Adipocyte (in vitro differentiated cells): ENCODE measurements around the gene ADAMTSL2.

ENCODE experiments used
- DNase-seq: peaks from one replicate; pipeline ENCODE4 v3.0.0-alpha.2; 2015; ENCODE audit warnings: low read depth
- H3K27me3 ChIP-seq: replicated peaks from 2 replicates; pipeline ENCODE4 v1.7.0; 2013; ENCODE audit warnings: mild to moderate bottlenecking, low read length, moderate library complexity; ENCODE audit not compliant: control insufficient read depth, insufficient read depth
- H3K36me3 ChIP-seq: 2 replicates; pipeline ENCODE4 v1.7.0; 2013; ENCODE audit warnings: low read length, mild to moderate bottlenecking, moderate library complexity; ENCODE audit not compliant: control insufficient read depth, insufficient read depth, severe bottlenecking
- H3K4me1 ChIP-seq: 2 replicates; pipeline ENCODE4 v1.7.0; 2013; ENCODE audit warnings: mild to moderate bottlenecking, low read length, moderate library complexity; ENCODE audit not compliant: control insufficient read depth, insufficient read depth
- H3K4me3 ChIP-seq: 2 replicates; pipeline ENCODE4 v1.7.0; 2013; ENCODE audit warnings: mild to moderate bottlenecking, low read length, moderate library complexity
- H3K9ac ChIP-seq: 2 replicates; pipeline ENCODE4 v1.7.0; 2013; ENCODE audit warnings: mild to moderate bottlenecking, low read length, moderate library complexity
- H3K9me3 ChIP-seq: 2 replicates; pipeline ENCODE4 v1.7.0; 2013; ENCODE audit warnings: mild to moderate bottlenecking, low read length, moderate library complexity; ENCODE audit not compliant: control insufficient read depth

Gene ADAMTSL2

GRCh38 chr9:133564451-133565116 is 30.1 kb downstream of the ADAMTSL2 start:
- H3K4me3 ChIP-seq = no peak overlapping the region
- H3K36me3 ChIP-seq = no peaks in the 10 kb centered on the region

DNA sequence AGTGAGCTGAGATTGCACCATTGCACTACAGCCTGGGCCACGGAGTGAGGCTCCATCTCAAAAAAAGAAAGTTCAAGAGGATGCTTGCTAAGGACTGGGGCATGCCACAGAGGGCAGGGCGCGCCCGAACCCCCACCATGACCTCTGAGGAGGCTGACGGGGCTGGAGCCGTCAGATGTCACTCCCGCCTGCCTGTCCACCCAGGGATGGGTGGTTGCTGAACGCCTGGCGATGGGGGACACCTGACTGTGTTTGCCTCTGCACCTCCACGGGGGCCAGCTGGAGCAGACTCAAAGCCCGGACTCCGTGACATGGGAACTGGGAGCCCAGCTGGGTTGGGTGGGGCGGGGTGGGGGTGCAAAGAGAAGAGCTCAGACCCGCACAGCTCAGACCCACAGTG is 31.9 kb downstream of the ADAMTSL2 start:
- H3K4me3 ChIP-seq = no peak overlapping the region
- no peak overlapping the region for H3K9ac ChIP-seq
- no peak for DNase-seq
- H3K27me3 ChIP-seq = peaks cover 20% of the 10 kb centered on the region
- no peaks in the 10 kb centered on the region for H3K9me3 ChIP-seq
- H3K4me1 ChIP-seq = peaks cover 17% of the 10 kb centered on the region
- H3K36me3 ChIP-seq = no peaks in the 10 kb centered on the region

More at GRCh38 chr9:133564451-133565116, 30.1 kb downstream of the ADAMTSL2 start:
- Histone ChIP-seq H3K9ac (peak overlapping the region; percentile 63), H3K9me3 (no peaks in the 10 kb centered on the region), H3K4me1 (peaks cover 17% of the 10 kb centered on the region), H3K27me3 (peaks cover 13% of the 10 kb centered on the region)
- DNase-seq = no peak

DNA sequence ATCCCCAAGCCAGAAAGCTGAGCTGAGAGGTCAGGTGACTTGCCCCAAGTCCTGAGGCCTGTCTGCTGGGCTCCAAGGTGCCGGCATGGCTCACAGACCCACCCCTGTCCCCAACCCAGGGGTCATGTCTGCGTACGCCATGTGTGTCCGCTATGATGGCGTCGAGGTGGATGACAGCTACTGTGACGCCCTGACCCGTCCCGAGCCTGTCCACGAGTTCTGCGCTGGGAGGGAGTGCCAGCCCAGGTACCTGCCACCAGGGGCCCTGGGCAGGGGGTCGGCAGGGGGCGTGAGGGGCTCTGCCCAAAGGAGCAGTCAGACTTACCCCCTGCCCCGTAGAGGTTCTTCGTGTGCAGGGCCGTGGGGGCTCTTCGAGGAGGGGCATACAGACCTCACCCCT is 32.3 kb downstream of the ADAMTSL2 start:
- peaks cover 17% of the 10 kb centered on the region for H3K4me1 ChIP-seq
- H3K4me3 ChIP-seq = no peak overlapping the region
- no peaks in the 10 kb centered on the region for H3K9me3 ChIP-seq
- no peak overlapping the region for H3K9ac ChIP-seq
- peaks cover 20% of the 10 kb centered on the region for H3K27me3 ChIP-seq
- no peaks in the 10 kb centered on the region for H3K36me3 ChIP-seq
- DNase-seq = no peak

DNA sequence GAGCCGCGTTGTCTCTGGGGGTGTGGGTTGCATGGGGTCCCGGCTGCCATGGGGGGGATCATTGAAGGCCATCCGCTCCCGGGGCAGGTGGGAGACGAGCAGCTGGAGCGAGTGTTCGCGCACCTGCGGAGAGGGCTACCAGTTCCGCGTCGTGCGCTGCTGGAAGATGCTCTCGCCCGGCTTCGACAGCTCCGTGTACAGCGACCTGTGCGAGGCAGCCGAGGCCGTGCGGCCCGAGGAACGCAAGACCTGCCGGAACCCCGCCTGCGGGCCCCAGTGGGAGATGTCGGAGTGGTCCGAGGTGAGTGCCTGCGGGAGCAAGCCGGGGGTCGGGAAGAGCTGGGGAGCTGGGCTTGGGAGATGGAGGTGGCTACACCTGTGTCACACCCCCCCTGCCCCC is 33.7 kb downstream of the ADAMTSL2 start:
- H3K4me1 ChIP-seq = peaks cover 23% of the 10 kb centered on the region
- H3K27me3 ChIP-seq = peaks cover 21% of the 10 kb centered on the region
- no peaks in the 10 kb centered on the region for H3K9me3 ChIP-seq
- DNase-seq = no peak
- H3K4me3 ChIP-seq = no peak overlapping the region
- no peak overlapping the region for H3K9ac ChIP-seq
- H3K36me3 ChIP-seq = no peaks in the 10 kb centered on the region

GRCh38 chr9:133569121-133569785 is 34.7 kb downstream of the ADAMTSL2 start:
- no peak for DNase-seq

GRCh38 chr9:133569891-133570690 is 35.6 kb downstream of the ADAMTSL2 start:
- peaks cover 23% of the 10 kb centered on the region for H3K27me3 ChIP-seq
- DNase-seq = no peak
- H3K4me3 ChIP-seq = no peak overlapping the region
- no peaks in the 10 kb centered on the region for H3K9me3 ChIP-seq
- H3K4me1 ChIP-seq = peaks cover 17% of the 10 kb centered on the region
- H3K36me3 ChIP-seq = no peaks in the 10 kb centered on the region
- H3K9ac ChIP-seq = no peak overlapping the region

More at GRCh38 chr9:133569121-133569785, 34.7 kb downstream of the ADAMTSL2 start:
- H3K4me1 ChIP-seq = peaks cover 22% of the 10 kb centered on the region
- no peak overlapping the region for H3K9ac ChIP-seq
- H3K27me3 ChIP-seq = peaks cover 23% of the 10 kb centered on the region
- H3K36me3 ChIP-seq = no peaks in the 10 kb centered on the region
- H3K4me3 ChIP-seq = no peak overlapping the region
- H3K9me3 ChIP-seq = no peaks in the 10 kb centered on the region

- H3K36me3 ChIP-seq = no peaks in the 10 kb centered on the region
- H3K4me3 ChIP-seq = no peak overlapping the region
- H3K4me1 ChIP-seq = peaks cover 11% of the 10 kb centered on the region
- peaks cover 26% of the 10 kb centered on the region for H3K27me3 ChIP-seq
- no peaks in the 10 kb centered on the region for H3K9me3 ChIP-seq
- no peak for DNase-seq
- H3K9ac ChIP-seq = no peak overlapping the region
Measured at GRCh38 chr9:133570691-133571080, 36.2 kb downstream of the ADAMTSL2 start.

DNA sequence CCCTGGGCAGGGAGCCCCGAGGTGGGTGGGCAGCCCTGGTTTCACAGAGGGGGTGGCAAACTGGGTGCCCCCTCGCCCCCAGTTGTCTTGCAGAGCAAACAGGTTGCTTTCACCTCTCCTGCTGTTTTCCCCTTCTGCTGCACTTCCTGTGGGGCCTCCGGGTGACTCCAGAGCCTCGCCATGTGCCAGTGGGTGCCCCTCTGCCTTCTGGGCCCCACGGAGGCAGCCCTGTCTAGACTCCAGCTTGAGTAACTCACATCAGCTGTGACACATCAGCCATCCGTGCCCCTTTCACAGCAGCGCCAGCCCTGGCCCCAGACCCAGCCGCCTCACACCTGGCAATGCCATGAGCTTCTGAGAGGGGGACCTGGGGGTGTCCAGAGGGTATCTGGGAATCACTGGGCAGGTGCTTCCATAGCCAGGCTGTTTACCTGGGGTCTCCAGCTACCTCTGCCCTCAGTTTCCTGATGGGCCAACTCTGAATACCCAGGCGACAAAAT is 36.9 kb downstream of the ADAMTSL2 start:
- DNase-seq = no peak
- H3K9ac ChIP-seq = no peak overlapping the region
- H3K4me1 ChIP-seq = peaks cover 10% of the 10 kb centered on the region
- H3K9me3 ChIP-seq = no peaks in the 10 kb centered on the region
- peaks cover 33% of the 10 kb centered on the region for H3K27me3 ChIP-seq
- H3K4me3 ChIP-seq = no peak overlapping the region
- no peaks in the 10 kb centered on the region for H3K36me3 ChIP-seq

DNA sequence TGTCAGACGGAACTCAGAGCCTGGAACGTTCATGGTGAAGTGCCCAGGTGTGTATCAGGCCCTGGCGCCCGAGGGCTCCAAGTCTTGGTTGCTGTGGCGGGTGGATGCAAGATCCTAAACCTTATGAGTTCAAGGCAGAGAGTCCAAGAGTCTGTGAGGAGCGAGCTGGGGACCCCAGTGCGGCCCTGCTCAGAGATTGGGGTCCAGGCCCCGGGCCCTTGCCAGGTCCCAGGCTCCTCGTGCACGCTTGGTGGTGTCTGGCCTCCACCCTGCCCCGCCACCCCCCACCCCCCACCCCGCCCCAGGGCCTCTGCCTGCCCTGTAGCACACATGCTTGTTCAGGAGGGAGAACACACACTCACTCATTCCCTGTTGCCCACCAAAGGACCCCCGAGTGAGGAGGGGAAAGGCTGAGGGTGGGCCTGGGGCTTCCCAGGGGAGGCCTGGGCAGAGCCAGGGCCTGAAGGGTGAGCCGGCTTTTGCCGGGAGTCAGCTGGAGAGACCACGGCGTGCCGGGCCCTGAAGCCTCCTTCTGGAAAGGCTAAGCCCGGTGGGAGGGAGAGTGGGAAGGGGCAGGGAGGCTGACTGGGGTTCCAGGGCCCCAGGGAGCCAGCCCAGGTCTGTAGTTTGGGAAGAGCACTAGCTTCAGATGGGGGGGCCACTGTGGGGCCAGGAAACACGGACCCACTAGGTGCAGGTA is 37.5 kb downstream of the ADAMTSL2 start:
- Histone ChIP-seq H3K4me3 (no peak overlapping the region), H3K4me1 (peaks cover 10% of the 10 kb centered on the region)
- DNase-seq = no peak

DNA sequence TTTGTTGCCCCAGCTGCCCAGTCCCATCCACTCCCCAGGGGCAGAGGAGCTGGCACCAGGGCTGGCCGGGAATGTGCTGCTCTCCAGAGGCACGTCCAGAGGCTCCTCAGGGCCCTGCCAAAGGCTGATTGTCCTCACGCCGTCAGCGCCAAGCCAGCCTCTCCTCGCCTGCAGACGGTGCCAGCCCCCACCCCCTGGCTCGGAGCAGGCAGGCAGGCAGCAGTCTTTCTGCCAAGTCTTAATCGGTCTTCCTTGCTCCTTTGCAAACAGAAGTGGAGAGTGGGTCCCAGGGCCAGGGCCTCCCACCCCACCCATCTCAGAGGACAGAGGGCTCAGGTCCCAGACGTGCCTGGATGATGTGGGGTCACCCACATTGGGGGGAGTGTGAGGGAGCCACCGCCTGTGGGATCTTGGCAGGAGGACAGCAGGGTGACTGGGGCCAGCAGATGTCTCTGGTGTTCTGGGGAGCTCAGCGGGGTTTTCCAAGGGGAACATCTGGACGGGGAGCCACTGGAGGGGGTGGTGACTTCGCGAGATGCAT is 38.4 kb downstream of the ADAMTSL2 start:
- no peak overlapping the region for H3K9ac ChIP-seq
- H3K4me1 ChIP-seq = peaks cover 10% of the 10 kb centered on the region
- H3K27me3 ChIP-seq = peaks cover 42% of the 10 kb centered on the region
- H3K36me3 ChIP-seq = no peaks in the 10 kb centered on the region
- no peak overlapping the region for H3K4me3 ChIP-seq
- DNase-seq = no peak
- no peaks in the 10 kb centered on the region for H3K9me3 ChIP-seq

More for the DNA sequence above, 37.5 kb downstream of the ADAMTSL2 start:
- Histone ChIP-seq H3K9ac (no peak overlapping the region), H3K36me3 (no peaks in the 10 kb centered on the region), H3K27me3 (peaks cover 36% of the 10 kb centered on the region), H3K9me3 (no peaks in the 10 kb centered on the region)
